ENCODE results near the gene SOX4. TPM values are rescaled to one million over a fixed set of nuclear protein-coding genes. Genes with fewer than 3 reads are reported as not detected.

SOX4 gene
- total and polyA plus RNA-seq, 9 donors, result 34.0 to 82.6 (median 53.5) TPM

GRCh38 chr6:21601932-21602390 is 8.4 kb downstream of the SOX4 start:
- TF ChIP-seq, protein P1, sequence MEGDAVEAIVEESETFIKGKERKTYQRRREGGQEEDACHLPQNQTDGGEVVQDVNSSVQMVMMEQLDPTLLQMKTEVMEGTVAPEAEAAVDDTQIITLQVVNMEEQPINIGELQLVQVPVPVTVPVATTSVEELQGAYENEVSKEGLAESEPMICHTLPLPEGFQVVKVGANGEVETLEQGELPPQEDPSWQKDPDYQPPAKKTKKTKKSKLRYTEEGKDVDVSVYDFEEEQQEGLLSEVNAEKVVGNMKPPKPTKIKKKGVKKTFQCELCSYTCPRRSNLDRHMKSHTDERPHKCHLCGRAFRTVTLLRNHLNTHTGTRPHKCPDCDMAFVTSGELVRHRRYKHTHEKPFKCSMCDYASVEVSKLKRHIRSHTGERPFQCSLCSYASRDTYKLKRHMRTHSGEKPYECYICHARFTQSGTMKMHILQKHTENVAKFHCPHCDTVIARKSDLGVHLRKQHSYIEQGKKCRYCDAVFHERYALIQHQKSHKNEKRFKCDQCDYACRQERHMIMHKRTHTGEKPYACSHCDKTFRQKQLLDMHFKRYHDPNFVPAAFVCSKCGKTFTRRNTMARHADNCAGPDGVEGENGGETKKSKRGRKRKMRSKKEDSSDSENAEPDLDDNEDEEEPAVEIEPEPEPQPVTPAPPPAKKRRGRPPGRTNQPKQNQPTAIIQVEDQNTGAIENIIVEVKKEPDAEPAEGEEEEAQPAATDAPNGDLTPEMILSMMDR (IDR thresholded peaks at IDR 0.05), result no peak
- TF ChIP-seq POLR2A (IDR thresholded peaks at IDR 0.05), result no peak
- Histone ChIP-seq H3K27me3 (no peaks in the 10 kb centered on the region), H3K27ac (no peak overlapping the region), H3K36me3 (no peaks in the 10 kb centered on the region), H3K4me3 (no peak overlapping the region), H3K4me1 (ENCODE audit: insufficient read depth) (peaks cover 5% of the 10 kb centered on the region), H3K9me3 (no peaks in the 10 kb centered on the region)
- no peak for DNase-seq
- intact Hi-C loops (cut with DNase I), result loop anchor here in 1 of 4 donors (10.0 kb wide), 1 partner anchor 283 kb away; no protein-coding TSS in a partner anchor
- WGBS, 3 donors, result 96 to 99% (median 97%) methylated on average over 23 of the region's 23 CpGs

DNA sequence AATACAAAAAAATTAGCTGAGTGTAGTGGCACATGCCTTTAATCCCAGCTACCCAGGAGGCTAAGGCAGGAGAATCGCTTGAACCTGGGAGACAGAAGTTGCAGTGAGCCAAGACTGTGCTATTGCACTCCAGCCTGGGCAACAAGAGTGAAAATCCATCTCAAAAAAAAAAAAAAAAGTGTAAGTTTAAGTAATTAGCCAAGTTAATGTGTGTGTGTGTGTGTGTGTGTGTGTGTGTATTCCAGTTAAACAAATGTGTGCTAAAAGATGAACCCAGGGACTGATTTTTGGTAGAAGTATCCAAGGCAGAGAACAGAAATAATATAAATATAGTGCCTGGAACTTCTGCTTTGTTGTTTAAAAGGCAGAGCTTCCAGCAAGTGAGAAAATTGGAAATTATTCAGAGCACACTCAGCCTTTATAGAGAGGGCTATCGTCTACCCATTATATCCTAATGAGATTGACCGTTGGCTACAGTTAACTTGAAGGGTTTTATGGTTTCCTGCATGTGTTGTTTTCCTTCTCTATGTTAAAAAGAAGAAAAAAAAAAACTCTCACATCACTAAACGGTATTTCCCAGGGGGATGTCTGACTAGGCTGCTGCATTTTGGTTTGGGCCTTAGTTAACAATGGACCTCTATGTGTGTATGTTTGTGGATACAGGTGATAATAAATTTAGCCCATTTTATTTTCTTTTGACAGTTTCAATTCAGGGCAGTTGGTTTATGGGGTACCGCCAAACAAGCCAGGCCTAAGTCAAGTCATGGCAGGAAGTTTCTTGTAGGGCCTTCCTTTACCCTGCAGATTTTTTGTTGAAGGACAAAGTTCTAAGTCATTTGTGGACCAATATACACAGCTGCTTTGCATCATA is 9.8 kb downstream of the SOX4 start:
- Histone ChIP-seq H3K27me3 (no peaks in the 10 kb centered on the region), H3K4me3 (no peak overlapping the region), H3K4me1 (ENCODE audit: insufficient read depth) (peaks cover 5% of the 10 kb centered on the region), H3K9me3 (no peaks in the 10 kb centered on the region), H3K36me3 (no peaks in the 10 kb centered on the region), H3K27ac (no peak overlapping the region)
- intact Hi-C loops (cut with DNase I), result loop anchor here in 1 of 4 donors (10.0 kb wide), 1 partner anchor 281 kb away; no protein-coding TSS in a partner anchor
- TF ChIP-seq, protein P1 (IDR thresholded peaks at IDR 0.05), result no peak
- no peak for TF ChIP-seq EP300 (IDR thresholded peaks at IDR 0.05)
- no peak for TF ChIP-seq POLR2A (IDR thresholded peaks at IDR 0.05)
- no peak for DNase-seq
- WGBS, 3 donors, result 55 to 60% (median 56%) methylated on average over 5 of the region's 5 CpGs

GRCh38 chr6:21604081-21604480 is 10.5 kb downstream of the SOX4 start:
- intact Hi-C loops (cut with DNase I), result loop anchor here in 1 of 4 donors (10.0 kb wide), 1 partner anchor 281 kb away; no protein-coding TSS in a partner anchor
- H3K4me3 ChIP-seq, result no peak overlapping the region
- no peak overlapping the region for H3K27ac ChIP-seq
- no peaks in the 10 kb centered on the region for H3K36me3 ChIP-seq
- no peak for DNase-seq
- peaks cover 1% of the 10 kb centered on the region for H3K4me1 ChIP-seq (ENCODE audit: insufficient read depth)
- TF ChIP-seq, protein P1 (IDR thresholded peaks at IDR 0.05), result no peak
- TF ChIP-seq POLR2A (IDR thresholded peaks at IDR 0.05) (no peak), EP300 (IDR thresholded peaks at IDR 0.05) (no peak)
- H3K9me3 ChIP-seq, result no peaks in the 10 kb centered on the region
- WGBS, 3 donors, result 71 to 78% (median 74%) methylated on average over 3 of the region's 3 CpGs
- no peaks in the 10 kb centered on the region for H3K27me3 ChIP-seq

GRCh38 chr6:21605166-21605565 is 11.6 kb downstream of the SOX4 start:
- DNase-seq, result no peak
- 93 to 95% (median 94%) methylated on average over 4 of the region's 4 CpGs for WGBS, 3 donors
- Histone ChIP-seq H3K36me3 (no peaks in the 10 kb centered on the region), H3K27ac (no peak overlapping the region), H3K9me3 (no peaks in the 10 kb centered on the region), H3K4me3 (no peak overlapping the region), H3K27me3 (no peaks in the 10 kb centered on the region), H3K4me1 (ENCODE audit: insufficient read depth) (no peaks in the 10 kb centered on the region)
- TF ChIP-seq, protein P1 (IDR thresholded peaks at IDR 0.05), result no peak
- TF ChIP-seq EP300 (IDR thresholded peaks at IDR 0.05), result no peak
- TF ChIP-seq POLR2A (IDR thresholded peaks at IDR 0.05), result no peak
- intact Hi-C loops (cut with DNase I), result loop anchor here in 1 of 4 donors (10.0 kb wide), 1 partner anchor 280 kb away; no protein-coding TSS in a partner anchor

All from ovary (tissue), 9 donors.